NT2/D1 (cell line): ENCODE measurements around the gene PABPC4L.
"Not testable (repeated sequence)": the region's sequence is repeated elsewhere in the genome, so short reads cannot be mapped to it uniquely, and the experiment has no call there.

Experiments
- DNase-seq: peaks from one replicate; pipeline ENCODE4 v3.0.0-alpha.2; 2011; ENCODE audit warnings: low read depth, low spot score
- H3K27me3 ChIP-seq: 2 replicates; pipeline ENCODE4 v1.6.0; 2011; ENCODE audit warnings: mild to moderate bottlenecking; ENCODE audit not compliant: insufficient read length, insufficient read depth
- H3K36me3 ChIP-seq: 2 replicates; pipeline ENCODE4 v1.6.1; 2011; ENCODE audit warnings: mild to moderate bottlenecking, low read length, mixed read lengths; ENCODE audit not compliant: insufficient read depth, insufficient read length
- H3K4me1 ChIP-seq: 2 replicates; pipeline ENCODE4 v1.5.1; 2011; ENCODE audit not compliant: insufficient read depth, insufficient read length
- H3K4me3 ChIP-seq: 2 replicates; pipeline ENCODE4 v1.5.1; 2011; ENCODE audit warnings: low read depth; ENCODE audit not compliant: insufficient read length
- H3K9ac ChIP-seq: 2 replicates; pipeline ENCODE4 v1.6.0; 2011; ENCODE audit warnings: low read depth; ENCODE audit not compliant: insufficient read length
- H3K9me3 ChIP-seq: 2 replicates; pipeline ENCODE4 v1.5.1; 2011; ENCODE audit warnings: mild to moderate bottlenecking, low read length; ENCODE audit not compliant: insufficient read depth
- SUZ12 ChIP-seq: IDR thresholded peaks from 2 replicates; pipeline ENCODE4 v1.6.1; 2011; ENCODE audit not compliant: insufficient read length, insufficient read depth; ENCODE audit errors: extremely low read depth
- YY1 ChIP-seq: IDR thresholded peaks from 2 replicates; pipeline ENCODE4 v1.6.1; 2011; ENCODE audit not compliant: insufficient read length, insufficient read depth
- ZNF274 ChIP-seq: IDR thresholded peaks from 2 replicates; pipeline ENCODE4 v1.6.1; 2011; ENCODE audit warnings: mild to moderate bottlenecking, low read depth, low read length

PABPC4L gene

DNA sequence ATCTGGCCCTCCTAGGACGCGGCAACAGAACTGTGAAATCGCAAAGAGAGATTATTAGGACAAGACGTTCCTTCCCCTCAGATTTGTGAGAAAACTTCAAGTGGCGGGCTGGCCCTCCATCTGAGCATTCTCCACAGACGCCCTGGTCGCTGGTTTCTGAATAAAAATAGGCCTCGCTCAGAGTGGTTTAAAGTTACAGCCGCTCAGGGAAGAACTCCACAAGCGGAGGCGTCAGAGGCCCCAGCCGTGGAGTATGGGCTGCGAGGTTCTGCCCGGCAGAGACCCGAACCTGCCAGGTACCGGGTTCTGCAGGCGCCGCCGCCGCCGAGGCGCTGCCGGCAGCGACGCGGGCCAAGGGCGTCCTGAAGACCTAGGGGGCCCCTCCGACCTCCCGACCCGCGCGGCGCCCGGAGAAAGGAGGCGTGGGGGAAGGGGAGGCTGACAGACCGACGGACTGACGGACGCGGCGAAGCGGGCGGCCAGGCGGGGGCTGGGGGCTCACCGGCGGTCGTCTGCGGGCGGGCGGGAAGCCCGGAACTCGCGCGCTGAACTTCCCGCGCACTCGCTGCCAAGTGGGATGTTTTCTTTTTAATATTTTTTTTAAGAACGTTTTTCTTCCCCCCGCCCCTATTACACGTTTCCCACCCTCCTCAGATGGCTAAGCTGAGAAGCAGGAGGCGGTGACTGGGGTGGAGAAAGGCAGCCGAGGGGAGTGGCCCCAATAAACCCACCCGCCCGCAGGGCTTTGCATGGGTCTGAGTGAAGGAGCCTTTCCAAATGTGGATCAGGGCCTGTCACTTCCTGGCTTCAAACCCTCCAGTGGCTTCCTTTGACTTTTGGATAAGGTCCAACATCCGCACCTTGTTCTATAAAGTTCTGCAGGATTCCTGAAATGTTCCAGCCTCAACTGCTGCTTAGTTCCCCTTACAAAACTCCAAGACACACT is at the start of gene PABPC4L:
Gene PABPC4L, minus strand, starts transcription at position 574 of the 946 bp plus-strand sequence. CDS start 770 bp downstream, outside the sequence.
- no peaks in the 10 kb centered on the region for H3K27me3 ChIP-seq
- no peak within 1 kb of the TSS for H3K4me3 ChIP-seq
- DNase-seq, result no peak
- H3K4me1 ChIP-seq, result no peaks in the 10 kb centered on the region
- H3K9ac ChIP-seq, result no peak within 1 kb of the TSS
- H3K9me3 ChIP-seq, result no peaks in the 10 kb centered on the region
- no peak for TF ChIP-seq SUZ12
- no peak for TF ChIP-seq YY1
- TF ChIP-seq ZNF274, result no peak
- no peaks in the 10 kb centered on the region for H3K36me3 ChIP-seq

DNA sequence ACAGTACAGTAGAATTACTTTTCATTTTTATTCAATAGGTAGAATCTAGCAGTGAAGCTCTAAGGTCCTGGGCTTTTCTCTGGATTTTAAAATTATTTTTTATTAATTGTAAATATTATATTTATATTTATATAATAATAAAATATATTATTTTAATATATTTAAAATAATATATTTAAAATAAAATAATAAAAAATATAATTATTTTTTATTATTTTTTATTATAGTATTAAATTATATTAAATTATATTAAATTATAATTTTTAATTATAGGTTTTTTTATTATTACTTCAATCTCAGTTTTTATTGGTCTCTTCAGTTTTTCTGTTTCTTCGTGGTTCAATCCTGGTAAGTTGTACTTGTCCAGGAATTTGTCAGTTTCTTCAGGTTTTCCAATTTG is 49.7 kb upstream of the PABPC4L start:
- Histone ChIP-seq H3K36me3 (no peaks in the 10 kb centered on the region), H3K4me1 (no peaks in the 10 kb centered on the region), H3K4me3 (no peak overlapping the region), H3K9ac (no peak overlapping the region), H3K9me3 (no peaks in the 10 kb centered on the region), H3K27me3 (no peaks in the 10 kb centered on the region)
- TF ChIP-seq ZNF274 (no peak), YY1 (no peak), SUZ12 (no peak)
- DNase-seq, result no peak

DNA sequence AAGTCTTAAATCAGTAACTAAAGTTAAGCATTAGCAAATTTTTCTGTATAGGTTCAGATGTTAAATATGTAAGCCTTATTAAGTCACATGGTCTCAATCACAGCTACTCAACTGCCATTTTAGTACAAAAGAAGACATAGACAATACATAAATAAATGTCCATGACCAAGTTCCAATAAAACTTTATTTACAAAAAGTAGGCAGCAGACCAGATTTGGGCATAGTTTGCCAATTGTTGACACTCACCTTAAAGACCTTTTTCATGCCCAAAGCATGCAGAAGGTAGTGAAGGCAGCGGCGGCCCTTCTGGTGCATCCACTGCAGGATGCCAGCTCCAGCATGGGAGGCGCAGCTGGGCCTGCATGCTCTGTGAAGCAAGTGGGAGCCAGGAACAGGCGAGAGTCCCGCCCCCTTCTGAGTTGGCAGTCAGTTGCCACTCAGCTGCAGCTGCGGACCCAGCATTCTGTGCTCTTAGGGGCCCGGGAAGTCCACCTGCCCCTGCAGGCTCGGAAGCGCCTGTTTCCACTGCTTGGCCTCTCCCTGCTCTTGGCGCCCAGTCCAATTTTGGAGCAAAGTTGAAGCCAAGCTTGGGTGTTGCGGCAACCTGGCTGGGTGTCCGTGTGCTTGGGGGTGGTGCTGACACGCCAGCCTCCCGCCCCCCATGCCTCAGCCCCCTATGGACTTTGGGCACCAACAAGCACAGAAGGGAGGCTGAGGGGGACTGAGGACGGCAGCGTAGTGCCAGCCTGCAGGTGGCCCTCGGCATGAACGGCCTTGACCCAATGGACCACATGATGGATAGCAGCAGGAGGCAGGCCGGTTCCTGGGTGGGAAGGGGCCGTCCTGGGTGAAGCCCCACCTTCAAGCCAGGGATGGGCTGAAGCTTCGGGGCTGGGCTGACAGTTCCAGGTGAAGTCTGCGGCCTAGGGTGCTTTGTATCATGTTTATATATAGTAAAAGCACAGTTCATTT is 42.4 kb upstream of the PABPC4L start:
- no peak overlapping the region for H3K4me3 ChIP-seq
- no peaks in the 10 kb centered on the region for H3K36me3 ChIP-seq
- no peaks in the 10 kb centered on the region for H3K27me3 ChIP-seq
- TF ChIP-seq ZNF274 (no peak), YY1 (no peak), SUZ12 (no peak)
- H3K9me3 ChIP-seq, result no peaks in the 10 kb centered on the region
- H3K9ac ChIP-seq, result no peak overlapping the region
- no peaks in the 10 kb centered on the region for H3K4me1 ChIP-seq
- DNase-seq, result no peak

DNA sequence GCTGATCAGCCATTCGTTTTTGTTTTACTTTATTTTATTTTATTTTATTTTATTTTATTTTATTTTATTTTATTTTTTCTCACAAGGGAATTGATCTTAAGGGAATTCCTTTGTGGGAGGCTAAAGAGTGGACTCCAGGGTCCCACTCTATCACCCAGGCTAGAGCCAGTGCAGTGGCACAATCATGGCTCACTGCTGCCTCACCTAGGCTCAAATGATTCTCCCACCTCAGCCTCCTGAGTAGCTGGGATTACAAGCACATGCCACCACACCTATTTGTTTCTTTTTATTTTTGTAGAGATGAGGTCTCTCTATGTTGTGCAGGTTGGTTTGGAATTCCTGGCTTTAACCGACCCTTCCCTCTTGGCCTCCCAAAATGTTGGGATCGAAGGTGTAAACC is 17.5 kb upstream of the PABPC4L start:
- Histone ChIP-seq H3K27me3 (no peaks in the 10 kb centered on the region), H3K36me3 (no peaks in the 10 kb centered on the region), H3K4me3 (no peak overlapping the region), H3K9me3 (no peaks in the 10 kb centered on the region), H3K4me1 (no peaks in the 10 kb centered on the region), H3K9ac (no peak overlapping the region)
- TF ChIP-seq ZNF274, result no peak
- no peak for TF ChIP-seq YY1
- TF ChIP-seq SUZ12, result no peak
- no peak for DNase-seq

DNA sequence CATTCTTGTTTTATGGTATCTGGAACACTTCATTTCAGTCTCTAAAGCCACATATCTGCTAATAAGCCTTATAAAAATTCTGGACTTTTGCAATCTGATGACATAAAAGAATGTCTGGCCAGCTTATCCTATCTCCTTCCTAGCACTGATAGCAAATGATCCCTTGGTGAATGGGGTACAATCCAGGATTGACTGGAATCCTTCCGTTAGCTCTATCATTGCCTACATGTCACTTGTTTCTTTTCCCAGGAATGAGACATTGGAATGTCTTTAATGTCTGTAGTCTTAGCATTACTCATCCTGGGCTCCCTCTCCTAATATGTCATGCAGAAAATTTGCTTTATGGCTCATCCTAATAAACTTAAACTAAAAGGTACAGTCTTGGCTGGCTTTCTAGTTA is 14.8 kb upstream of the PABPC4L start:
- H3K4me3 ChIP-seq, result no peak overlapping the region
- no peaks in the 10 kb centered on the region for H3K36me3 ChIP-seq
- no peaks in the 10 kb centered on the region for H3K27me3 ChIP-seq
- no peak overlapping the region for H3K9ac ChIP-seq
- DNase-seq, result no peak
- no peak for TF ChIP-seq SUZ12
- no peak for TF ChIP-seq YY1
- TF ChIP-seq ZNF274, result no peak
- H3K9me3 ChIP-seq, result no peaks in the 10 kb centered on the region
- H3K4me1 ChIP-seq, result no peaks in the 10 kb centered on the region

DNA sequence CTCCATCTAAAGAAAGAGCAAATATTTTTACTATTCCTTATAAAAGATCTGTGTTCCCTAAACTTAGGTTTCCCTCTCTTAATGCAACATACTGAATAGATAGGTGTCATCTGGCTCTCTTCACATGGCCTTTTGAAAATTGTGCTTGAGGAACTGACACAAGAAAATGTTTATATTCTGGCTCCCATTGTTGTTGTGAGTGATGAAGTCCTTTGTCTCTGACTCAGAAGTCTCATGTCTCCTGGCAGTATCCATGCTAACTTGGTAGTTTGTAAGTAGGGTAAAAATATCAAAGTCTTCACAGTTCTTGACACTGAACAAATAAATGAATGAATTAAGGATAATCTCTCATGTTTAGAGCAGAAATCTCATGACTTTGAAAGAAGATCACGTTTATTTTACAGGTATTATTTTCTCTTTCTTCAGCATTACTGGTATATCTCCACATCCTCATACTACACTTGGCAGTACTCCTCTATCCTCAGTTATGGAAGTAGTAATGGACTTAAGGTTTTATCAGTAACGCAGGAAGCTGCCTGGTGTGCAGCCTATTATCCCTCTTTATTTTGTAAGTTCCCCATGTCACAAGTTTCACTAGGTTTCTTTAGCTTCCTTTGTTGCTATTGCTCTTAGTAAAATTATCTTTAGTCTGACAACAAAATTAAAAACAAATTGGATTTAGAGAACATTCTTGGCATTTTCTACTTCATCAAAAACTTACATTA is 14.2 kb upstream of the PABPC4L start:
- Histone ChIP-seq H3K36me3 (no peaks in the 10 kb centered on the region), H3K9ac (no peak overlapping the region), H3K4me3 (no peak overlapping the region), H3K4me1 (no peaks in the 10 kb centered on the region), H3K9me3 (no peaks in the 10 kb centered on the region), H3K27me3 (no peaks in the 10 kb centered on the region)
- TF ChIP-seq ZNF274 (no peak), SUZ12 (no peak), YY1 (no peak)
- DNase-seq, result no peak

DNA sequence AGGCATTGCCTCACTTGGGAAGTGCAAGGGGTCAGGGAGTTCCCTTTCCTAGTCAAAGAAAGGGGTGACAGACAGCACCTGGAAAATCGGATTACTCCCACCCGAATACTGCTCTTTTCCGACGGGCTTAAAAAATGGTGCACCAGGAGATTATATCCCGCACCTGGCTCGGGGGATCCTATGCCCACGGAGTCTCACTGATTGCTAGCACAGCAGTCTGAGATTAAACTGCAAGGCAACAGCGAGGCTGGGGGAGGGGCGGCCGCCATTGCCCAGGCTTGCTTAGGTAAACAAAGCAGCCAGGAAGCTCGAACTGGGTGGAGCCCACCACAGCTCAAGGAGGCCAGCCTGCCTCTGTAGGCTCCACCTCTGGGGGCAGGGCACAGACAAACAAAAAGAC is 6.4 kb upstream of the PABPC4L start:
- DNase-seq, H3K9me3 ChIP-seq, H3K27me3 ChIP-seq, H3K36me3 ChIP-seq, H3K9ac ChIP-seq, H3K4me1 ChIP-seq, H3K4me3 ChIP-seq: not testable (repeated sequence)
